H1 (cell line): ENCODE measurements around the gene KCNJ12. TPM values are rescaled to one million over a fixed set of nuclear protein-coding genes. Genes with fewer than 3 reads are reported as not detected.

ENCODE experiments used
- CTCF ChIA-PET: fragments of 300-600 bp; sonication (Branson Sonifier 250); formaldehyde crosslinking; loops from one replicate; lab custom pipeline; 2021; ENCODE audit not compliant: partially characterized antibody; lab: Charles Lee
- POLR2A ChIA-PET: fragments of 300-600 bp; sonication (Branson Sonifier 250); formaldehyde crosslinking; loops from one replicate; lab custom pipeline; 2021; ENCODE audit warnings: inconsistent platforms; ENCODE audit not compliant: partially characterized antibody; lab: Charles Lee
- DNase-seq, 2 experiments: peaks; one replicate each; pipeline versions ENCODE4 v3.0.0 to v3.0.0-alpha.2; 2010 to 2022; ENCODE audit warnings: low spot score in 2 of 2, low read depth in 1 of 2, mixed read lengths in 1 of 2
- FAIRE-seq: peaks from 2 replicates; lab custom pipeline; 2011; peaks lifted over from hg19 to GRCh38; lab: Jason Lieb, UNC
- H2AFZ ChIP-seq: 2 replicates; pipeline ENCODE4 v1.8.1; 2012; ENCODE audit warnings: low read length, inconsistent platforms
- H2AK5ac ChIP-seq: 2 replicates; pipeline ENCODE4 v1.6.1; 2013; ENCODE audit warnings: low read depth, low read length
- H2BK120ac ChIP-seq: replicated peaks from 2 replicates; pipeline ENCODE3; 2013; ENCODE audit warnings: low read depth, low read length, inconsistent platforms
- H2BK12ac ChIP-seq: 2 replicates; pipeline ENCODE4 v1.6.1; 2013; ENCODE audit warnings: low read depth, low read length
- H2BK15ac ChIP-seq: 2 replicates; pipeline ENCODE4 v1.6.1; 2013; ENCODE audit warnings: low read length
- H2BK20ac ChIP-seq: 2 replicates; pipeline ENCODE4 v1.6.1; 2013; ENCODE audit warnings: low read length
- H2BK5ac ChIP-seq: 2 replicates; pipeline ENCODE4 v1.6.1; 2013; ENCODE audit warnings: low read depth, low read length
- H3K14ac ChIP-seq: 2 replicates; pipeline ENCODE4 v1.6.1; 2013; ENCODE audit warnings: inconsistent platforms; ENCODE audit not compliant: insufficient read length
- H3K18ac ChIP-seq: 2 replicates; pipeline ENCODE4 v1.6.1; 2013; ENCODE audit warnings: low read length; ENCODE audit errors: extremely low read depth
- H3K23ac ChIP-seq: 2 replicates; pipeline ENCODE4 v1.6.1; 2013; ENCODE audit warnings: inconsistent platforms; ENCODE audit not compliant: insufficient read length
- H3K23me2 ChIP-seq: 2 replicates; pipeline ENCODE4 v1.6.1; 2013; ENCODE audit warnings: low read depth, low read length
- H3K27ac ChIP-seq: 2 replicates; pipeline ENCODE4 v1.6.1; 2011; ENCODE audit warnings: low read depth, low read length, inconsistent platforms
- H3K27me3 ChIP-seq, 4 experiments: replicated peaks in 1 of 4; 1 replicate in 1 of 4; 2 replicates in 3 of 4; pipeline versions ENCODE4 v1.6.1 to v1.8.1; 2011 to 2013; ENCODE audit warnings: low read length in 3 of 4, mild to moderate bottlenecking in 3 of 4, inconsistent platforms in 2 of 4, mixed read lengths in 2 of 4, moderate library complexity in 1 of 4; ENCODE audit not compliant: control insufficient read depth in 3 of 4, insufficient read depth in 3 of 4; ENCODE audit errors: extremely low read depth in 1 of 4
- H3K36me3 ChIP-seq, 4 experiments: 2 replicates each; pipeline versions ENCODE4 v1.6.1 to v1.8.1; 2011 to 2013; ENCODE audit warnings: mild to moderate bottlenecking in 4 of 4, low read length in 3 of 4, moderate library complexity in 2 of 4, control low read depth in 1 of 4, inconsistent platforms in 1 of 4; ENCODE audit not compliant: insufficient read depth in 4 of 4, control insufficient read depth in 2 of 4
- H3K4ac ChIP-seq: replicated peaks from 2 replicates; pipeline ENCODE3; 2013; ENCODE audit warnings: low read length, low read depth, mixed read lengths, inconsistent platforms; ENCODE audit not compliant: insufficient read length
- H3K4me1 ChIP-seq, 4 experiments: replicated peaks in 1 of 4; 1 replicate in 1 of 4; 2 replicates in 3 of 4; pipeline versions ENCODE4 v1.6.1 to v1.8.1; 2011 to 2013; ENCODE audit warnings: low read length in 3 of 4, inconsistent platforms in 2 of 4, mixed read lengths in 1 of 4; ENCODE audit not compliant: insufficient read depth in 4 of 4, control insufficient read depth in 3 of 4
- H3K4me2 ChIP-seq, 2 experiments: 2 replicates each; pipeline versions ENCODE4 v1.6.1 to v1.8.1; 2011 to 2013; ENCODE audit warnings: low read depth in 2 of 2, low read length in 2 of 2, control low read depth in 1 of 2, inconsistent platforms in 1 of 2, mild to moderate bottlenecking in 1 of 2; ENCODE audit not compliant: insufficient read depth in 1 of 2
- H3K4me3 ChIP-seq, 4 experiments: fragments of 200-600, 300-600 bp in 1 of 4; sonication (generic), shearing (Covaris generic), sonication (Bioruptor Twin) in 1 of 4; 2 replicates each; pipeline versions ENCODE4 v1.5.1 to v1.8.1; 2011 to 2016; ENCODE audit warnings: low read length in 4 of 4, low read depth in 3 of 4, control low read depth in 2 of 4, inconsistent platforms in 2 of 4, mild to moderate bottlenecking in 2 of 4, mixed read lengths in 1 of 4, moderate library complexity in 1 of 4; ENCODE audit not compliant: insufficient read depth in 2 of 4; ENCODE audit errors: extremely low read depth in 1 of 4
- H3K56ac ChIP-seq: replicated peaks from 2 replicates; pipeline ENCODE3; 2013; ENCODE audit warnings: low read depth, mild to moderate bottlenecking, mixed read lengths, low read length, inconsistent platforms; ENCODE audit not compliant: insufficient read length
- H3K79me1 ChIP-seq: 2 replicates; pipeline ENCODE4 v1.6.1; 2013; ENCODE audit warnings: low read depth, low read length, control low read depth
- H3K79me2 ChIP-seq, 2 experiments: 2 replicates each; pipeline versions ENCODE4 v1.6.1 to v1.8.1; 2012 to 2013; ENCODE audit warnings: low read length in 2 of 2, mild to moderate bottlenecking in 2 of 2, inconsistent platforms in 1 of 2; ENCODE audit not compliant: insufficient read depth in 2 of 2, control insufficient read depth in 1 of 2
- H3K9ac ChIP-seq, 4 experiments: replicated peaks in 1 of 4; 1 replicate in 1 of 4; 2 replicates in 3 of 4; pipeline versions ENCODE4 v1.6.1 to v1.8.1; 2011 to 2013; ENCODE audit warnings: low read depth in 3 of 4, low read length in 3 of 4, control low read depth in 2 of 4, mild to moderate bottlenecking in 2 of 4, moderate library complexity in 2 of 4, inconsistent platforms in 1 of 4; ENCODE audit errors: extremely low read depth in 1 of 4
- H3K9me3 ChIP-seq, 2 experiments: 2 replicates each; pipeline versions ENCODE4 v1.6.1 to v1.8.1; 2012 to 2013; ENCODE audit warnings: mild to moderate bottlenecking in 2 of 2, moderate library complexity in 2 of 2, control low read depth in 1 of 2, inconsistent platforms in 1 of 2, low read depth in 1 of 2, low read length in 1 of 2, mixed read lengths in 1 of 2; ENCODE audit not compliant: insufficient read depth in 2 of 2
- H4K20me1 ChIP-seq, 2 experiments: replicated peaks in 1 of 2; 2 replicates each; pipeline versions ENCODE3 to v1.8.1; 2011 to 2013; ENCODE audit warnings: inconsistent platforms in 2 of 2, low read length in 2 of 2, mild to moderate bottlenecking in 1 of 2; ENCODE audit not compliant: insufficient read depth in 2 of 2, control insufficient read depth in 1 of 2
- H4K5ac ChIP-seq: 2 replicates; pipeline ENCODE4 v1.6.1; 2013; ENCODE audit warnings: low read length, low read depth, mixed read lengths, inconsistent platforms; ENCODE audit not compliant: insufficient read length
- H4K8ac ChIP-seq: 2 replicates; pipeline ENCODE4 v1.8.0; 2013; ENCODE audit warnings: mild to moderate bottlenecking, moderate library complexity, low read length, inconsistent platforms; ENCODE audit not compliant: insufficient read depth; ENCODE audit errors: extremely low read depth
- H4K91ac ChIP-seq: replicated peaks from 2 replicates; pipeline ENCODE3; 2013; ENCODE audit warnings: low read length, mixed read lengths, inconsistent platforms; ENCODE audit not compliant: insufficient read length
- ASH2L ChIP-seq: fragments of 200-600, 300-600 bp; sonication (generic); IDR thresholded peaks from one replicate; pipeline ENCODE4 v1.7.1; 2017; ENCODE audit warnings: low read length
- BCL11A ChIP-seq, 2 experiments: IDR thresholded peaks; one replicate each; pipeline ENCODE4 v1.6.1; 2011; ENCODE audit warnings: low read depth in 2 of 2, low read length in 2 of 2, mild to moderate bottlenecking in 2 of 2
- CHD1 ChIP-seq: IDR thresholded peaks from 2 replicates; pipeline ENCODE4 v1.6.1; 2012; ENCODE audit warnings: low read depth, low read length, improper control_type of control experiment
- CREB1 ChIP-seq: IDR thresholded peaks from 2 replicates; pipeline ENCODE4 v1.6.1; 2012; ENCODE audit warnings: inconsistent platforms
- CTBP2 ChIP-seq: IDR thresholded peaks from 2 replicates; pipeline ENCODE4 v1.7.0; 2011; ENCODE audit warnings: borderline replicate concordance, mild to moderate bottlenecking, moderate library complexity, mixed read lengths, low read length; ENCODE audit not compliant: insufficient read depth, insufficient read length
- KDM1A ChIP-seq: fragments of 200-600, 300-600 bp; sonication (generic); IDR thresholded peaks from 2 replicates; pipeline ENCODE4 v1.7.1; 2016; ENCODE audit warnings: mild to moderate bottlenecking, low read length, borderline replicate concordance
- KDM4A ChIP-seq: IDR thresholded peaks from one replicate; pipeline ENCODE4 v1.7.1; 2012; ENCODE audit warnings: low read depth, mild to moderate bottlenecking, moderate library complexity, low read length, inconsistent platforms; ENCODE audit not compliant: severe bottlenecking
- MAX ChIP-seq: IDR thresholded peaks from 2 replicates; pipeline ENCODE4 v1.6.1; 2012; ENCODE audit warnings: inconsistent platforms
- POLR2AphosphoS5 ChIP-seq: IDR thresholded peaks from 2 replicates; pipeline ENCODE4 v1.6.1; 2011; ENCODE audit warnings: low read depth, low read length
- POU5F1 ChIP-seq: IDR thresholded peaks from 2 replicates; pipeline ENCODE4 v1.6.1; 2011; ENCODE audit warnings: low read depth, mild to moderate bottlenecking, low read length, moderate library complexity
- SIN3A ChIP-seq, 2 experiments: IDR thresholded peaks in 1 of 2; conservative IDR thresholded peaks in 1 of 2; 2 replicates each; pipeline ENCODE4 v1.6.1; 2011 to 2012; ENCODE audit warnings: low read length in 2 of 2, improper control_type of control experiment in 1 of 2, low read depth in 1 of 2, mild to moderate bottlenecking in 1 of 2
- SP4 ChIP-seq: IDR thresholded peaks from 2 replicates; pipeline ENCODE4 v1.6.1; 2012; ENCODE audit warnings: low read length, inconsistent platforms
- TBP ChIP-seq: IDR thresholded peaks from 2 replicates; pipeline ENCODE4 v1.6.1; 2011; ENCODE audit warnings: low read depth, low read length, improper control_type of control experiment
- WGBS, 2 experiments: shearing (Covaris generic) in 1 of 2; methylation state at CpG; one replicate each; pipeline versions ENCODE4 v1.1.6 to v1.1.7; 2013 to 2015; ENCODE audit warnings: low lambda C conversion rate in 2 of 2, mixed read lengths in 2 of 2, inconsistent platforms in 1 of 2, low coverage in 1 of 2, missing lambda C conversion rate in 1 of 2; ENCODE audit not compliant: insufficient replicate concordance in 2 of 2, insufficient coverage in 1 of 2, insufficient read length in 1 of 2; ENCODE audit errors: extremely low coverage in 1 of 2, missing lambda C conversion rate in 1 of 2; 5-methylcytosine and 5-hydroxymethylcytosine counted together
- polyA plus RNA-seq, 7 experiments: library from polyadenylated mRNA; depleted of rRNA in 3 of 7; stranded (reverse) in 5 of 7; unstranded in 2 of 7; fragments of >200 nt in 5 of 7; fragments of 200-250 nt in 2 of 7; gene quantifications; 1 replicate in 5 of 7; 2 replicates in 1 of 7; 4 replicates in 1 of 7; pipeline versions ENCODE4 v1.2.1 to v1.2.3, GENCODE V29; 2011 to 2013; ENCODE audit warnings: missing spikeins in 2 of 7, mixed read lengths in 2 of 7
- total RNA-seq: library from RNA; stranded (reverse); fragmentation: NEBNext Ultra II Directional; extraction: Animal tissue kit (Norgen Biotek cat#: 25700); gene quantifications from 2 replicates; pipeline ENCODE4 v1.2.1, GENCODE V29; 2021

Gene KCNJ12
- total and polyA plus RNA-seq, 2 of the 8 experiments (the other 6 are each of a cell fraction or from before 2014, with no cell fraction given) = 1.2 to 1.5 TPM

DNA sequence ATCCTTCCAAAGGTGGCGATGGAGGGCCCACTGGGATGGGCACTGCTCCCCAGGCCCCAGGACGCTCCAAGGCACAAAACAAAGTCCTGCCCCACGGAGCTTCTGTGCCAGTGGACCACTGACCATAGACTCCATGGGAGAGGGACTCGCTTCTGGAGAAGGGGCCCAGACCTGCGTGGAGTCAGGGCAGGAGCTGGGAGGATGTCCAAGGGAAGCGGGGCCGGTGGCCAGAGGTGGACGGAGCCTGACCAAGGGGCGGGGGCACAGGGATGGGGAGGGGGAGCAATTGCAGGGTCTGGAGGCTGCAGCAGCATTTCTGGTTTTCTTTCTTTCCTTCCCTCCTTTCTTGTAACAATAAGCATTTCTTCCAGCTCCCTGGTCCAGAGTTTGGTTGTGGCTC lies 14.1 kb downstream of the KCNJ12 start:
- no peaks in the 10 kb centered on the region for H3K4me1 ChIP-seq
- no peak overlapping the region for H2BK15ac ChIP-seq
- H4K91ac ChIP-seq = no peak overlapping the region
- no peak overlapping the region for H4K5ac ChIP-seq
- H2AK5ac ChIP-seq = no peak overlapping the region
- H3K27me3 ChIP-seq = no peaks in the 10 kb centered on the region; a peak in 1 of 7 replicates
- H3K4me3 ChIP-seq = no peak overlapping the region
- no peaks in the 10 kb centered on the region for H4K20me1 ChIP-seq
- no peak overlapping the region for H2BK5ac ChIP-seq
- no peak for DNase-seq
- FAIRE-seq = no peak
- H3K9ac ChIP-seq = no peak overlapping the region
- no peak overlapping the region for H2AFZ ChIP-seq
- H3K9me3 ChIP-seq = no peaks in the 10 kb centered on the region
- no peaks in the 10 kb centered on the region for H3K36me3 ChIP-seq
- H3K79me1 ChIP-seq = no peaks in the 10 kb centered on the region
- no peak overlapping the region for H3K56ac ChIP-seq
- no peaks in the 10 kb centered on the region for H3K23me2 ChIP-seq
- no peak overlapping the region for H3K4me2 ChIP-seq
- H2BK12ac ChIP-seq = no peak overlapping the region
- no peak overlapping the region for H3K14ac ChIP-seq
- no peak overlapping the region for H3K27ac ChIP-seq
- H3K18ac ChIP-seq = no peak overlapping the region; the same call in 1 of the 2 replicates
- H4K8ac ChIP-seq = 0 out of 2 replicates have a peak overlapping the region, but pooled peaks have one; percentile 18
- no peak overlapping the region for H2BK120ac ChIP-seq
- ChIA-PET POLR2A (no interaction called here), CTCF (interaction anchor here (1.8 kb wide), 1 partner anchor 45 kb away, joined by 3 read pairs; no protein-coding TSS in a partner anchor)
- H3K79me2 ChIP-seq = no peaks in the 10 kb centered on the region
- no peak overlapping the region for H3K4ac ChIP-seq
- no peak overlapping the region for H2BK20ac ChIP-seq
- 80% methylated on average over 9 of the region's 9 CpGs; no CpG with 5 or more reads in 1 of the 2 experiments for WGBS, 2 experiments
- H3K23ac ChIP-seq = no peak overlapping the region
- TF ChIP-seq SIN3A (conservative IDR thresholded peaks at IDR 0.05 in 1 of 2, IDR thresholded peaks at IDR 0.05 in 1 of 2; ENCODE audit: low read depth in 1 of 2, low read length in 2 of 2) = no peak
- TF ChIP-seq MAX = no peak
- TF ChIP-seq KDM1A = no peak
- no peak for TF ChIP-seq TBP
- no peak for TF ChIP-seq POU5F1
- TF ChIP-seq KDM4A = no peak
- TF ChIP-seq CREB1 = no peak
- no peak for TF ChIP-seq CTBP2
- no peak for TF ChIP-seq ASH2L
- TF ChIP-seq CHD1 = no peak
- no peak for TF ChIP-seq POLR2AphosphoS5
- TF ChIP-seq SP4 = no peak
- no peak for TF ChIP-seq BCL11A (IDR thresholded peaks at IDR 0.05; ENCODE audit: low read depth in 2 of 2, low read length in 2 of 2)
